Testis (tissue), 2 donors: ENCODE measurements around the gene ZC3H12D.

Experiments used
- CTCF ChIP-seq, 3 experiments: fragments of 450-650 bp in 2 of 3; fragments of 200-600 bp in 1 of 3; sonication (generic) in 1 of 3; IDR thresholded peaks; one replicate each; pipeline ENCODE4 v1.5.1; 2016 to 2019; ENCODE audit warnings: antibody characterized with exemption in 3 of 3, mild to moderate bottlenecking in 2 of 3, moderate library complexity in 1 of 3
- POLR2A ChIP-seq: fragments of 450-650 bp; IDR thresholded peaks from one replicate; pipeline ENCODE4 v1.6.1; 2017; ENCODE audit warnings: antibody characterized with exemption, mild to moderate bottlenecking, moderate library complexity

- TF ChIP-seq POLR2A (no peak), CTCF (IDR thresholded peaks at IDR 0.05) (no peak)
Measured at GRCh38 chr6:149487316-149487715, 2.5 kb upstream of the ZC3H12D start.
